ENCODE measurements around the gene SLC35E3. TPM values are rescaled to one million over a fixed set of nuclear protein-coding genes. Genes with fewer than 3 reads are reported as not detected.

The SLC35E3 gene
- polyA plus RNA-seq, 1 experiment = 9.2 TPM

DNA sequence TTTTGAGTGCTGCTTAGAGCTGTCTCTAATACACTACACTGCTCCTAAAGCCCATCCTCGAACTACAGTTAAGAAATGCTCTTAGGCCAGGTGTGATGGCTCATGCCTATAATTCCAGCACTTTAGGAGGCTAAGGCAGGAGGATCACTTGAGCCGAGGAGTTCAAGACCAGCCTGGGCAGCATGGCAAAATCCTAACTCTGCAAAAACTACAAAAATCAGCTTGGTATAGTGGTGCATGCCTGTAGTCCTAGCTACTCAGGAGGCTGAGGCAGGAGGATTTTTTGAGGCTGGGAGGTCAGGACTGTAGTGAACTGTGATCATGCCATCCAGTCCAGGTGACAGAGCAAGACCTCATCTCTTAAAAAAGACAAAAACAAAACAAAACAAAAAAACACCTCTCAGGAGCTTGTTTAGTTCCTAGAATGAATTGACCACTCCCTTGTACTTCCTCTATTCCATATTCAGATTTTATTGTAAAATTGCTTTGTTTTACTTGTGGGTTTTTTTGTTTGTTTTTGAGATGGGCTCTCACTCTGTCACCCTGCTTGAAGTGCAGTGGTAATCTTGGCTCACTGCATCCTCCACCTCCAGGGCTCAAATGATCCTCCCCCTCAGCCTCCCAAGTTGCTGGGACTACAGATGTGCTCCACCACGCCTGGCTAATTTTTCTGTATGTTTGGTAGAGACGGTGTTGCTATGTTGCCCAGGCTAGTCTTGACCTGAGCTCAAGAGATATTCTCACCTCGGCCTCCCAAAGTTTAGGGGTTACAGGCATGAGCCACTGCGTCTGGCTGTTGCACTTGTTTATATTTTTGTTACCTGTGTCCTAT is 75.6 kb downstream of the SLC35E3 start:
- Histone ChIP-seq H3K27me3 (ENCODE audit: control insufficient read depth, insufficient read depth, low read length) (no peaks in the 10 kb centered on the region), H3K27ac (ENCODE audit: low read depth, low read length) (no peak overlapping the region), H3K4me3 (ENCODE audit: low read depth, low read length) (no peak overlapping the region), H3K9me3 (ENCODE audit: control insufficient read depth, insufficient read depth, low read length) (no peaks in the 10 kb centered on the region)
- no peak for DNase-seq (ENCODE audit: low read depth, low spot score)
- CTCF ChIA-PET = interaction anchor here (0.6 to 11.1 kb wide), 3 partner anchors 8 to 818 kb away, joined by 3 to 110 read pairs (median 3); no protein-coding TSS in a partner anchor
- TF ChIP-seq, protein P1, sequence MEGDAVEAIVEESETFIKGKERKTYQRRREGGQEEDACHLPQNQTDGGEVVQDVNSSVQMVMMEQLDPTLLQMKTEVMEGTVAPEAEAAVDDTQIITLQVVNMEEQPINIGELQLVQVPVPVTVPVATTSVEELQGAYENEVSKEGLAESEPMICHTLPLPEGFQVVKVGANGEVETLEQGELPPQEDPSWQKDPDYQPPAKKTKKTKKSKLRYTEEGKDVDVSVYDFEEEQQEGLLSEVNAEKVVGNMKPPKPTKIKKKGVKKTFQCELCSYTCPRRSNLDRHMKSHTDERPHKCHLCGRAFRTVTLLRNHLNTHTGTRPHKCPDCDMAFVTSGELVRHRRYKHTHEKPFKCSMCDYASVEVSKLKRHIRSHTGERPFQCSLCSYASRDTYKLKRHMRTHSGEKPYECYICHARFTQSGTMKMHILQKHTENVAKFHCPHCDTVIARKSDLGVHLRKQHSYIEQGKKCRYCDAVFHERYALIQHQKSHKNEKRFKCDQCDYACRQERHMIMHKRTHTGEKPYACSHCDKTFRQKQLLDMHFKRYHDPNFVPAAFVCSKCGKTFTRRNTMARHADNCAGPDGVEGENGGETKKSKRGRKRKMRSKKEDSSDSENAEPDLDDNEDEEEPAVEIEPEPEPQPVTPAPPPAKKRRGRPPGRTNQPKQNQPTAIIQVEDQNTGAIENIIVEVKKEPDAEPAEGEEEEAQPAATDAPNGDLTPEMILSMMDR (IDR thresholded peaks at IDR 0.05; ENCODE audit: low read depth, low read length) = no peak
- POLR2A ChIA-PET = interaction anchor here (0.9 kb wide), 1 partner anchor 10 kb away, joined by 3 read pairs; no protein-coding TSS in a partner anchor

DNA sequence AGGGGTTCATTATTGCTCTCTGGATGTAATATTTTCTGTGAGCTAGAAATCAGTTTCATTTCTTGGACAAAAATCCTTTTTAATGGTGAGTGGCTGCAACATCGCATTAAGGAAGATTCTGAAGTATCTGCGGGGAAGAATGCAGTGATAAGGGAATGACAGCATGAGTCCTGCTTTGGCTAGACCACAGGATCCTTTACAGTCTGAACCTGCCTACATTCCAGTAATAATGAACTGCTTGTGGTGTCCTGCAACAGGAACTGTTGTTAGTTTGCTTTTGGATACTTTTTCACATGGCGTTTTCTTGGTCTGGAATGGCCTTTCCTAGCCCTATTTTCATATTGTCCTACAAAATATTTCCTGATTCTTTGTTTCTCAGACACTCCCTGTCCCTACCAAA is 77.7 kb downstream of the SLC35E3 start:
- Histone ChIP-seq H3K4me3 (ENCODE audit: low read depth, low read length) (no peak overlapping the region), H3K9me3 (ENCODE audit: control insufficient read depth, insufficient read depth, low read length) (no peaks in the 10 kb centered on the region), H3K27ac (ENCODE audit: low read depth, low read length) (no peak overlapping the region), H3K27me3 (ENCODE audit: control insufficient read depth, insufficient read depth, low read length) (no peaks in the 10 kb centered on the region)
- CTCF ChIA-PET = no interaction called here
- POLR2A ChIA-PET = no interaction called here
- TF ChIP-seq, protein P1 (IDR thresholded peaks at IDR 0.05; ENCODE audit: low read depth, low read length) = no peak
- no peak for DNase-seq (ENCODE audit: low read depth, low spot score)

GRCh38 chr12:68824131-68824530 is 78.2 kb downstream of the SLC35E3 start:
- Histone ChIP-seq H3K27ac (ENCODE audit: low read depth, low read length) (no peak overlapping the region), H3K27me3 (ENCODE audit: control insufficient read depth, insufficient read depth, low read length) (no peaks in the 10 kb centered on the region), H3K9me3 (ENCODE audit: control insufficient read depth, insufficient read depth, low read length) (no peaks in the 10 kb centered on the region), H3K4me3 (ENCODE audit: low read depth, low read length) (no peak overlapping the region)
- ChIA-PET CTCF (no interaction called here), POLR2A (interaction anchor here (0.5 kb wide), 1 partner anchor 14 kb away, joined by 10 read pairs; no protein-coding TSS in a partner anchor)
- DNase-seq (ENCODE audit: low read depth, low spot score) = no peak
- TF ChIP-seq, protein P1 (IDR thresholded peaks at IDR 0.05; ENCODE audit: low read depth, low read length) = no peak

DNA sequence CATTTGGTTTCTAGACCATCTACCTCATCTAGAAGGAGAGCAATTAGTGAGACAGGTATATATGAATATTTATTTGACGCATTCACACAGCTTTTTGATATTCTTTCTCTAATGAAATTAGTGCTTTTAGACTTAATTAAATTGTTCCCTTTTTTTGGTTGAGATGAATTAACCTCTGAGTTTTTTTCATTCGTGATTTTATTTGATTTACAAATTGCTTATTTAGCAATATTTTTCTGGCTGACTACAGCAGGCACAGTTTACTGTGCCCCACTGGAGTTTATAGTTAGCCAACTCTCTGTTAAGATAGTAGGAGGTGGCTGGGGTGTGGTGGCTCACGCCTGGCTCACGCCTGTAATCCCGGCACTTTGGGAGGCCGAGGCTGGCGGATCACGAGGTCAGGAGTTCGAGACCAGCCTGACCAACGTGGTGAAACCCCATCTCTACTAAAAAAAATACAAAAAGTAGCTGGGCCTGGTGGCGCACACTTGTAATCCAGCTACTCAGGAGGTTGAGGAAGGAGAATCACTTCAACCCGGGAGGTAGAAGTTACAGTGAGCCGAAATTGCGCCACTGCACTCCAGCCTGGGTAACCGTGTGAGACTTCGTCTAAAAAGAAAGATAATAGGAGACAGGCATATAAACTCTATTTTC is 78.7 kb downstream of the SLC35E3 start:
- POLR2A ChIA-PET = interaction anchor here (0.5 kb wide), 1 partner anchor 14 kb away, joined by 10 read pairs; no protein-coding TSS in a partner anchor
- Histone ChIP-seq H3K27me3 (ENCODE audit: control insufficient read depth, insufficient read depth, low read length) (no peaks in the 10 kb centered on the region), H3K27ac (ENCODE audit: low read depth, low read length) (no peak overlapping the region), H3K9me3 (ENCODE audit: control insufficient read depth, insufficient read depth, low read length) (no peaks in the 10 kb centered on the region), H3K4me3 (ENCODE audit: low read depth, low read length) (no peak overlapping the region)
- CTCF ChIA-PET = no interaction called here
- TF ChIP-seq, protein P1 (IDR thresholded peaks at IDR 0.05; ENCODE audit: low read depth, low read length) = no peak
- no peak for DNase-seq (ENCODE audit: low read depth, low spot score)
